ENCODE results near the gene LRPPRC.

LRPPRC gene

GRCh38 chr2:44009136-44009735 lies 13.4 kb upstream of the LRPPRC start:
- Histone ChIP-seq H3K36me3 (ENCODE audit: insufficient read depth, low read length) (no peaks in the 10 kb centered on the region), H3K9ac (ENCODE audit: low read length) (no peak overlapping the region), H3K27ac (ENCODE audit: low read depth, low read length) (no peak overlapping the region), H3K27me3 (ENCODE audit: control insufficient read depth in 1 of 2, insufficient read depth in 2 of 2, low read length in 2 of 2) (no peaks in the 10 kb centered on the region), H3K4me1 (ENCODE audit: insufficient read depth, low read length) (no peaks in the 10 kb centered on the region), H3K4me3 (ENCODE audit: low read depth in 1 of 2, low read length in 2 of 2) (no peak overlapping the region), H3K9me3 (ENCODE audit: low read length) (no peaks in the 10 kb centered on the region)

DNA sequence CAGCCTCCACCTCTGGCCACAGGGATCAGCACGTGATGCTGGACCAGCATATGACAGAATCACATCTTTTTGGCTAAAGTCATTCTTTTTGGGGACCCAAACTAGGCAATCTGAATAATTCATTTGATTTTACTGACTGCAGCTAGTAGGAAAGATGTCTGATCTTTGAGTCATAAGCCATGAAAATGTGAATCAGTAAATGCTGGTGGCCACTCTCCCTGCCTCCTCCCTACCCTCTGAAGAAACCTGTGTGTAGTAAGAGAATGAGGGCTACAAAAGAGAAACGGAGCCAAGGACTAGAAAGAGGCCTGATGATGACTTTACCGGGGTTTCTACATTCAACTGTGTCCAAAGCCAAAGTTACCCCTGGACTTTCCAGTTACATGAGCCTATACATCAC lies 10.1 kb upstream of the LRPPRC start:
- H3K4me3 ChIP-seq (ENCODE audit: low read depth in 1 of 2, low read length in 2 of 2), result no peak overlapping the region
- H3K27ac ChIP-seq (ENCODE audit: low read depth, low read length), result no peak overlapping the region
- H3K9ac ChIP-seq (ENCODE audit: low read length), result no peak overlapping the region
- no peaks in the 10 kb centered on the region for H3K9me3 ChIP-seq (ENCODE audit: low read length)
- H3K36me3 ChIP-seq (ENCODE audit: insufficient read depth, low read length), result no peaks in the 10 kb centered on the region
- no peaks in the 10 kb centered on the region for H3K27me3 ChIP-seq (ENCODE audit: control insufficient read depth in 1 of 2, insufficient read depth in 2 of 2, low read length in 2 of 2)
- H3K4me1 ChIP-seq (ENCODE audit: insufficient read depth, low read length), result no peaks in the 10 kb centered on the region

DNA sequence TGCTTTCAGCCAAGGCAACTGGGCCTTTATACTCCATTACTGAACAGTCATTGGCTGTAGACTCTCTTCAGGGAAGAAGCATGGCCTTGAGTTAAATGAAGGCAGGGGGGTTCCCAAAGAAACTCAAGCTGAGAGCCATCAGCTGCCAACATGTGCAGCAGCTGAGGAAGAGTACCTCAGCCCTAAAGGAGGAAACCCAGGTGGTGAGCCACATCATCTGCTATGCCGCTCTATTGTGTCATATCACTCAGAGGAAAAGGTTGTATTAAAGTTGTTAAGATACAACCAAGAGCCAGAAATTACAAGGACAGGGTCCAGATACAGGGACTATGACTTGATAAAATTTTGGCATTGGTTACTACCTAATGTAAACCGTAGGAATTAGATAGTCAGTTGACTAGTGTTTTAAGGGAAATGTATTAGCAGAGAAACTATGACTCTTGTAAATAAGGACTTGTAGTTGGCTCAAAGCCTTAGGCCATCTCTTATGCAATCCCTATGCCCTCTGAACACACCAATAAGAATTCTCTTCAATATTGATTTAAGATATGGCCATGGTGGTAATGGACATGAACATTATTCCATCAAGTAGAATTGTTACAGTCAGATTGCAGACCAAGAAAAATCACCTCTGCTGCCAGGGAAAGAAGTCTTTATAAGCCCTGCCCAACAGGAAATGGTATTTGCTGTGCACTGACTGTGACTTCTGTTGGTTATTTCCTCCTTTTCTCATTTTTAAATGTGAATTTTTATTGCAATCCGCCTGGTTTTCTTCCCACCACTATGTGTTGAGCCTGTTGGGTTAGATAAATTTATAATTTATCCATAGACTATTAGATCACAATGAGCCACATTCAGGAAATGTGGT lies 9.2 kb upstream of the LRPPRC start:
- Histone ChIP-seq H3K27ac (ENCODE audit: low read depth, low read length) (no peak overlapping the region), H3K4me3 (ENCODE audit: low read depth in 1 of 2, low read length in 2 of 2) (no peak overlapping the region), H3K27me3 (ENCODE audit: control insufficient read depth in 1 of 2, insufficient read depth in 2 of 2, low read length in 2 of 2) (no peaks in the 10 kb centered on the region), H3K9me3 (ENCODE audit: low read length) (no peaks in the 10 kb centered on the region), H3K9ac (ENCODE audit: low read length) (no peak overlapping the region), H3K4me1 (ENCODE audit: insufficient read depth, low read length) (no peaks in the 10 kb centered on the region), H3K36me3 (ENCODE audit: insufficient read depth, low read length) (no peaks in the 10 kb centered on the region)

DNA sequence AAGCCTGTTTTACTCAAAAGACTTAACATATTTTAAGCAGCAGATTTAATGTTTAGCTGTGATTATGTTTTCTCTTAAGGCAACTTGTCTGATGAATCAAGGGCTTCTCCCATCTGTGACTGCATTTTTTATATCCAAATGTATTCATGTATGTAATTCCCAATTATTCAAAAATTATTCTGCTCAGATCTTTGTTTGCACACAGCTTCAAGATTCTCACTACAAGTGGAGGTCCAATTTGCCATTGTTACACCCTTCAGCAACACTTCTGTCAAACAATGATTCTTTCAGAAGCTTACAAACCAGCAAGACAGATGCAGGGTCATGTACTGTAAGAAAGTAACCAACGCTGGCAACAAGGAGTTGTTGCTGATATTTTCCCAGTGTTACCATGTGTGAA lies 5.9 kb upstream of the LRPPRC start:
- Histone ChIP-seq H3K27ac (ENCODE audit: low read depth, low read length) (no peak overlapping the region), H3K9me3 (ENCODE audit: low read length) (no peaks in the 10 kb centered on the region), H3K27me3 (ENCODE audit: control insufficient read depth in 1 of 2, insufficient read depth in 2 of 2, low read length in 2 of 2) (no peaks in the 10 kb centered on the region), H3K4me3 (ENCODE audit: low read depth in 1 of 2, low read length in 2 of 2) (no peak overlapping the region), H3K4me1 (ENCODE audit: insufficient read depth, low read length) (no peaks in the 10 kb centered on the region), H3K36me3 (ENCODE audit: insufficient read depth, low read length) (no peaks in the 10 kb centered on the region), H3K9ac (ENCODE audit: low read length) (no peak overlapping the region)

- Histone ChIP-seq H3K27me3 (ENCODE audit: control insufficient read depth in 1 of 2, insufficient read depth in 2 of 2, low read length in 2 of 2) (no peaks in the 10 kb centered on the region), H3K9ac (ENCODE audit: low read length) (no peak overlapping the region), H3K36me3 (ENCODE audit: insufficient read depth, low read length) (no peaks in the 10 kb centered on the region)
These were observed 2.5 kb upstream of the LRPPRC start for GRCh38 chr2:43998263-43998662.

GRCh38 chr2:43993437-43993836 lies 2.4 kb downstream of the LRPPRC start:
- Histone ChIP-seq H3K9ac (ENCODE audit: low read length) (no peak overlapping the region), H3K27me3 (ENCODE audit: control insufficient read depth in 1 of 2, insufficient read depth in 2 of 2, low read length in 2 of 2) (no peaks in the 10 kb centered on the region), H3K4me1 (ENCODE audit: insufficient read depth, low read length) (peaks cover 26% of the 10 kb centered on the region), H3K4me3 (ENCODE audit: low read depth in 1 of 2, low read length in 2 of 2) (no peak overlapping the region), H3K27ac (ENCODE audit: low read depth, low read length) (no peak overlapping the region), H3K36me3 (ENCODE audit: insufficient read depth, low read length) (peaks cover 8% of the 10 kb centered on the region), H3K9me3 (ENCODE audit: low read length) (no peaks in the 10 kb centered on the region)

More at GRCh38 chr2:43998263-43998662, 2.5 kb upstream of the LRPPRC start:
- no peaks in the 10 kb centered on the region for H3K9me3 ChIP-seq (ENCODE audit: low read length)
- no peak overlapping the region for H3K27ac ChIP-seq (ENCODE audit: low read depth, low read length)
- H3K4me3 ChIP-seq (ENCODE audit: low read depth in 1 of 2, low read length in 2 of 2), result no peak overlapping the region
- peaks cover 20% of the 10 kb centered on the region for H3K4me1 ChIP-seq (ENCODE audit: insufficient read depth, low read length)

- Histone ChIP-seq H3K9me3 (ENCODE audit: low read length) (no peaks in the 10 kb centered on the region), H3K9ac (ENCODE audit: low read length) (no peak overlapping the region), H3K36me3 (ENCODE audit: insufficient read depth, low read length) (peaks cover 8% of the 10 kb centered on the region), H3K27me3 (ENCODE audit: control insufficient read depth in 1 of 2, insufficient read depth in 2 of 2, low read length in 2 of 2) (no peaks in the 10 kb centered on the region), H3K4me1 (ENCODE audit: insufficient read depth, low read length) (peaks cover 19% of the 10 kb centered on the region), H3K4me3 (ENCODE audit: low read depth in 1 of 2, low read length in 2 of 2) (no peak overlapping the region), H3K27ac (ENCODE audit: low read depth, low read length) (no peak overlapping the region)
These were observed 6.2 kb downstream of the LRPPRC start for GRCh38 chr2:43989545-43989944.

- Histone ChIP-seq H3K9ac (ENCODE audit: low read length) (no peak overlapping the region), H3K36me3 (ENCODE audit: insufficient read depth, low read length) (no peaks in the 10 kb centered on the region), H3K4me1 (ENCODE audit: insufficient read depth, low read length) (no peaks in the 10 kb centered on the region), H3K4me3 (ENCODE audit: low read depth in 1 of 2, low read length in 2 of 2) (no peak overlapping the region), H3K9me3 (ENCODE audit: low read length) (no peaks in the 10 kb centered on the region), H3K27ac (ENCODE audit: low read depth, low read length) (no peak overlapping the region), H3K27me3 (ENCODE audit: control insufficient read depth in 1 of 2, insufficient read depth in 2 of 2, low read length in 2 of 2) (no peaks in the 10 kb centered on the region)
These were observed 9.2 kb downstream of the LRPPRC start for GRCh38 chr2:43986600-43986999.

DNA sequence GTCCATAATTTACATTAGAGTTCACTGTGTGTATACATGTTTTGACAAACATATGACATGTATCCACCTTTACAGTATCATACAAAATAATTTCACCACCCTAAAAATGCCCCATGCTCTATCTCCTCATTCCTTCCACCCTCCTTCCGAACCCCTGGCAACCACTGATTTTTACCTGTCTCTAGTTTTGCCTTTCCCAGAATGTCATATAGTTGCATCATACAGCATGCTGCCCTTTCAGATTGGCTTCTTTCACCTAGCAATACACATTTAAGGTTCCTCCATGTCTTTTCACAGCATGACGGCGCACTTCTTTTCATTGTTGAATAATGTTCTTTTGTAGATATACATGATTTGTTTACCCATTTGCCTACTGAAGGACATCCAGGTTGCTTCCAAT lies 10.4 kb downstream of the LRPPRC start:
- Histone ChIP-seq H3K9me3 (ENCODE audit: low read length) (no peaks in the 10 kb centered on the region), H3K4me3 (ENCODE audit: low read depth in 1 of 2, low read length in 2 of 2) (no peak overlapping the region), H3K27me3 (ENCODE audit: control insufficient read depth in 1 of 2, insufficient read depth in 2 of 2, low read length in 2 of 2) (no peaks in the 10 kb centered on the region), H3K4me1 (ENCODE audit: insufficient read depth, low read length) (no peaks in the 10 kb centered on the region), H3K9ac (ENCODE audit: low read length) (no peak overlapping the region), H3K36me3 (ENCODE audit: insufficient read depth, low read length) (no peaks in the 10 kb centered on the region), H3K27ac (ENCODE audit: low read depth, low read length) (no peak overlapping the region)

DNA sequence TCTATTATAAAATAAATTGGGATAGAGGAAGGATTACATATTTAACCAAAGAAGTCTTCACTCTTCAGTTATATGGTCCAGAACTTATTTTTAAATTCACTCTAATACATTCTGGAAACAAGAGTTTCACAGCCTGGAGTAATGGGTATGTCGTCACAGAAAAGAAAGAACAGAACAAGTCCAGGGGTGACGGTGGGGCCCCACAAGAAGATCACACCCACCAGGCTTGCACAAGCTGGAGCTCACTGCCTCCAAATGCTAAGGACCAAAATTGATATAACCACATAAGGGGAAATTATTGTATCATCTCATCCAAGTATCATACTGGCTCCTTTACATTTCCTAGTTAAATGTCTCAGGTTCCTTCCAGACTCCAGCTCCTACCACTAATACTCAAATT lies 11.3 kb downstream of the LRPPRC start:
- Histone ChIP-seq H3K9me3 (ENCODE audit: low read length) (no peaks in the 10 kb centered on the region), H3K4me3 (ENCODE audit: low read depth in 1 of 2, low read length in 2 of 2) (no peak overlapping the region), H3K4me1 (ENCODE audit: insufficient read depth, low read length) (no peaks in the 10 kb centered on the region), H3K9ac (ENCODE audit: low read length) (no peak overlapping the region), H3K27me3 (ENCODE audit: control insufficient read depth in 1 of 2, insufficient read depth in 2 of 2, low read length in 2 of 2) (no peaks in the 10 kb centered on the region), H3K27ac (ENCODE audit: low read depth, low read length) (no peak overlapping the region), H3K36me3 (ENCODE audit: insufficient read depth, low read length) (peaks cover 8% of the 10 kb centered on the region)

DNA sequence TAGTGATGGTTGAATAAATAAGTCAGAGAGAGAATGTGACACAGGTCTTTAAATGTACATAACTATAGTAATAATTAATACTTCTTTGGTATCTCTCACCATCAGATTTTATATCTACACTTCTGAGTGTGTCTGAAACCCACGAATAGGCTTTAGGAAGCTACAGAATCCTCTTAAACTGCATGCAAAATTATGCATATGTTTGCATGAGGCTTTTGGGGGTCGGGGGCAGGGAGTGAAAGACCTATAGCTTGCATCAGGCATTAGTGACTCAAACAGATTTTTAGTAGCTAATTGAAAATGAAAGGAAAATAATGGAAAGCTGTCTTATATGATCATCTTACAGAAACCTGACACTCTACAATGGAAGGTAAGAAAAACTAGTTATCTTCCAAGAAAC lies 14.9 kb downstream of the LRPPRC start:
- Histone ChIP-seq H3K27me3 (ENCODE audit: control insufficient read depth in 1 of 2, insufficient read depth in 2 of 2, low read length in 2 of 2) (no peaks in the 10 kb centered on the region), H3K4me3 (ENCODE audit: low read depth in 1 of 2, low read length in 2 of 2) (no peak overlapping the region), H3K9ac (ENCODE audit: low read length) (no peak overlapping the region), H3K27ac (ENCODE audit: low read depth, low read length) (no peak overlapping the region), H3K4me1 (ENCODE audit: insufficient read depth, low read length) (no peaks in the 10 kb centered on the region), H3K9me3 (ENCODE audit: low read length) (no peaks in the 10 kb centered on the region), H3K36me3 (ENCODE audit: insufficient read depth, low read length) (peaks cover 34% of the 10 kb centered on the region)

Data from muscle layer of colon (tissue), 2 donors.